ACC112 (cell line): ENCODE data around the gene UGT2B7.
"Not testable (repeated sequence)": the region's sequence is repeated elsewhere in the genome, so short reads cannot be mapped to it uniquely, and the experiment has no call there.

Source experiments
- H2AFZ ChIP-seq: fragments of 200-600 bp; sonication (generic); one replicate; pipeline ENCODE4 v1.6.0; 2017; ENCODE audit warnings: antibody characterized with exemption, low read length; ENCODE audit not compliant: unreplicated experiment
- H3K27ac ChIP-seq: fragments of 200-600 bp; sonication (generic); 2 replicates; pipeline ENCODE4 v1.5.1; 2014; ENCODE audit warnings: low read depth, mild to moderate bottlenecking, antibody characterized with exemption, low read length, moderate library complexity
- H3K27me3 ChIP-seq: fragments of 200-600 bp; sonication (generic); 2 replicates; pipeline ENCODE4 v1.6.1; 2014; ENCODE audit warnings: mild to moderate bottlenecking, antibody characterized with exemption, low read length, moderate library complexity, mixed read lengths; ENCODE audit not compliant: insufficient read depth
- H3K36me3 ChIP-seq: fragments of 200-600 bp; sonication (generic); 2 replicates; pipeline ENCODE4 v1.6.1; 2016; ENCODE audit warnings: mild to moderate bottlenecking, antibody characterized with exemption, low read length, moderate library complexity, mixed read lengths; ENCODE audit not compliant: insufficient read depth
- H3K4me1 ChIP-seq: fragments of 200-600 bp; sonication (generic); one replicate; pipeline ENCODE4 v1.6.1; 2016; ENCODE audit warnings: low read length, mixed read lengths; ENCODE audit not compliant: insufficient read depth, unreplicated experiment, control insufficient read depth
- H3K4me3 ChIP-seq: fragments of 200-600 bp; sonication (generic); 2 replicates; pipeline ENCODE4 v1.5.1; 2014; ENCODE audit warnings: mild to moderate bottlenecking, low read depth, low read length
- H3K79me2 ChIP-seq: fragments of 200-600 bp; sonication (generic); one replicate; pipeline ENCODE4 v1.6.0; 2016; ENCODE audit warnings: low read length; ENCODE audit not compliant: control insufficient read depth, unreplicated experiment, insufficient read depth

The UGT2B7 gene

DNA sequence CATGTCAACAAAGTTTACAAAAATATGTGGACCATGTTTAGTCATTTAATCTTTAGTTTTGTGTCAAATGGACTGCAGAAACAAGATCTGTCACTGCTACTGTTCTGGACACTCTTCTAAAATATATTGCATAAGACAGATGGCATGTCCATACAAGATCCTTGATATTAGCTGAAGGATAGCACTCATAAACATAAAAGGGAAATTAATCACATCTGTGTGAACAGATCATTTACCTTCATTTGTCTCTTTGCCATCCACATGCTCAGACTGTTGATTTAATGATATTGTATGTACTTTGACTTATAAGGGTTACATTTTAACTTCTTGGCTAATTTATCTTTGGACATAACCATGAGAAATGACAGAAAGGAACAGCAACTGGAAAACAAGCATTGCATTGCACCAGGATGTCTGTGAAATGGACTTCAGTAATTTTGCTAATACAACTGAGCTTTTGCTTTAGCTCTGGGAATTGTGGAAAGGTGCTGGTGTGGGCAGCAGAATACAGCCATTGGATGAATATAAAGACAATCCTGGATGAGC lies at the start of gene UGT2B7:
TSS of gene UGT2B7 (plus strand) at position 364 of the 546 bp plus-strand sequence. CDS start at position 411, 47 bp downstream.
- H3K79me2 ChIP-seq = no peaks in the 10 kb centered on the region
- H3K27ac ChIP-seq = peak within 1 kb of the TSS; percentile 75
- H3K4me1 ChIP-seq = peaks cover 41% of the 10 kb centered on the region
- no peaks in the 10 kb centered on the region for H3K36me3 ChIP-seq
- H2AFZ ChIP-seq = peak within 1 kb of the TSS; percentile 20
- H3K4me3 ChIP-seq = peak within 1 kb of the TSS; percentile 43; the same call in 1 of the 2 replicates
- H3K27me3 ChIP-seq = no peaks in the 10 kb centered on the region

DNA sequence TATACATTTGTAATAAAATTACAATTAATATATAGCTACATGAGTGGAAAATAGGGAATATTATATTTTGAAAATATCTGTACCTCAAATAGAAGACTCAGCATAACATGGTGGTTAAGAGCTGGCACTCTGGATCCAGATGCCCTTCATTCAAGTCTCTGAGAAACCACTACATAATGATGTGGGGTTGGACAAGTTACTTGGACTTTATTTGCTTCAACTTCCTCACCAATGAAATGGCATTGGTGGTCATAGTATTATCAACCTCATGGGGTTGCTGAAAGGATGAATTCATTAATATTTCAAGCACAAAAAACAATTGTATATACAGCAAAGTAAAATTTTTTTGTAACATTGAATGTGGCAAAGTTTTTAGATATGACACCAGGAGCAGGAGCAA lies 46.4 kb upstream of the UGT2B7 start:
- H3K27me3 ChIP-seq = no peaks in the 10 kb centered on the region
- H3K27ac ChIP-seq = no peak overlapping the region
- peak overlapping the region; percentile 25 for H2AFZ ChIP-seq
- H3K4me1 ChIP-seq = peaks cover 6% of the 10 kb centered on the region
- no peak overlapping the region for H3K4me3 ChIP-seq
- H3K79me2 ChIP-seq = no peaks in the 10 kb centered on the region
- no peaks in the 10 kb centered on the region for H3K36me3 ChIP-seq

DNA sequence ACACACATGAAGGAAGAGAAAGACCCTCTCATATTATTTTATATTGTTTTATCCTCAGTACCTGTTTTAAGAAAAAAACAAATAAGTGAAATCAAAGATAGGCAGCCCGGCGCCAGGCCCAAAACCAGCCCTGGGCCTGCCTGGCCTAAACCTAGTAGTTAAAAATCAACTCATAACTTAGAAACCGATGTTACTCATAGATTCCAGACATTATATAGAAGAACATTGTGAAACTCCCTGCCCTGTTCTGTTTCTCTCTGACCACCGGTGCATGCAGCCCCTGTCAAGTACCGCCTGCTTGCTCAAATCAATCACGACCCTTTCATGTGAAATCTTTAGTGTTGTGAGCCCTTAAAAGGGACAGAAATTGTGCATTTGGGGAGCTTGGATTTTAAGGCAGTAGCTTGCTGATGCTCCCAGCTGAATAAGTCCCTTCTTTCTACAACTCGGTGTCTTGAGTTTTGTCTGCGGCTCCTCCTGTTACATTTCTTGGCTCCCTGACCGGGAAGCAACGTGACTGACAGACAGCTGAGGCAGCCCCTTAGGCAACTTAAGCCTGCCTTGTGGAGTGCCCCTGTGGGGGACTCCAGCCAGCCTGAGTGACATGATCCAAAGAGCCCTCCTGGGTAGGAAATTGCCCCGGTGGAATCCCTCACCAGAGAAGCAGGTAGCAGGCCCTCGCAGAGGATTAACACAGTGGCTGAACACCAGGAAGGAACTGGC lies 45.3 kb upstream of the UGT2B7 start:
- not testable (repeated sequence) for H3K27me3 ChIP-seq, H3K36me3 ChIP-seq, H3K79me2 ChIP-seq, H3K4me3 ChIP-seq, H3K27ac ChIP-seq
- Histone ChIP-seq H2AFZ (peak overlapping the region; percentile 53), H3K4me1 (peaks cover 13% of the 10 kb centered on the region)

DNA sequence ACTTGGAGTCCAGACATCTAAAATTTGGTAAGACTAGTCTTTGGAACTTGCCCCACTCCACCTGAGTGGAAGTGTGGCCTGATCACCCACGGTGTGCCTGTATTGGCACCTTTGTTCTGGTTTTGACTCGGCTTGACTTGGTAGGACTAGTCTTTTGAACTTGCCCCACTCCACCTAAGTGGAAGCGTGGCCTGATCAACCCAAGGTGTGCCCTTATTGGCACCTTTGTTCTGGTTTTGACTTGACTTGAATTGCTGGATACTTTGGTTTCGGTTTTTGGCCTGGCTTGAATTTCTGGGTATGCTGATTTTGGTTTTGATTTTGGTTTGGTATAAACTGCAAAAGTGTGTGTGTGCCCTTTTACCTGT lies 44.7 kb upstream of the UGT2B7 start:
- H3K79me2 ChIP-seq = no peaks in the 10 kb centered on the region
- no peaks in the 10 kb centered on the region for H3K27me3 ChIP-seq
- H3K4me1 ChIP-seq = peaks cover 13% of the 10 kb centered on the region
- no peak overlapping the region for H3K27ac ChIP-seq
- H2AFZ ChIP-seq = peak overlapping the region; percentile 53
- no peaks in the 10 kb centered on the region for H3K36me3 ChIP-seq
- H3K4me3 ChIP-seq = no peak overlapping the region

DNA sequence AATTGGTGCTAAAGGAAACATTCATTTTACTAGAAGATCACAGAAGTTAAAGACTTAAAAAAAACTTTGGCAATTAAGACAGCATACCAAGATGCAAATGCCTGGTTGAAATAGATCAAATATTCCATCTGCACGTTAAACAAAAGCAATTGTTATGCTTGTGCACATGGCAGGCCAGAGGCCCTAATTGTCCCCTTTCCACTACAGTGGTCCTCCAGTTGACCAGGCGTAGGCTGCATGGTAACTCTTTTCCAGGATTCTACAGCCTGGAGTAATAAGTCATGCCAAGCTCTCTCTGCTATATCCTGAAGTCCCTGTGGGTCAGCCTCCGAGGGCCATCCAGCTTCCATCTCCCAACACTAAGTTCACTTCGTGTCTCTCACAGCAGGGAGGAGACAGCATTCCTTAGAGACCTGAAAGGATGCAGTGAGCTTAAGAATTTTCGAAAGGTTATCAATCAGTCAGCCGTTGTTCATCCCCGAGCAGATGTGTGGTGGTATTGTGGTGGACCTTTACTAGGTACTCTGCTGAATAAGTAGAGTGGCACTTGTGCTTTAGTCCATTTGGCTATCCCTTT lies 42.9 kb upstream of the UGT2B7 start:
- H3K27ac ChIP-seq, H3K4me3 ChIP-seq, H3K79me2 ChIP-seq, H2AFZ ChIP-seq, H3K36me3 ChIP-seq, H3K27me3 ChIP-seq: not testable (repeated sequence)
- peaks cover 25% of the 10 kb centered on the region for H3K4me1 ChIP-seq

DNA sequence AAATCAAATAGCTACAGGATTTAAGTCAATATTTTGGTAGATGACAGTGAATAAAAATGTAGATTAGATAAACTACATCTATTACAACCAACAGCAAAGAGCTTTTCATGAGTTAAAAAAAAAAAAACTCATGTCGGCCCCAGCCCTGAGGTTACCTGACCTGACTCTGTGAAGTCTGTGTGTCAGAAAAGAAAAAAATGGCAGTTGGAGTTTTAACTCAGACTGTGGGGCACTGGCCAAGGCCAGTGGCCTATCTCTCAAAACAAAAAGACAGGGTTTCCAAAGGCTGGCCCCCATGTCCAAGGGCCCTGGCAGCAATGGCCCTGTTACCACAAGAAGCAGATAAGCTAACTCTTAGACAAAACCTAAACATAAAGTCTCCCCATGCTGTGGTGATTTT lies 42.2 kb upstream of the UGT2B7 start:
- H3K27me3 ChIP-seq, H3K79me2 ChIP-seq, H3K4me3 ChIP-seq, H2AFZ ChIP-seq, H3K36me3 ChIP-seq: not testable (repeated sequence)
- H3K4me1 ChIP-seq = peaks cover 25% of the 10 kb centered on the region
- H3K27ac ChIP-seq = peak overlapping the region; percentile 89

DNA sequence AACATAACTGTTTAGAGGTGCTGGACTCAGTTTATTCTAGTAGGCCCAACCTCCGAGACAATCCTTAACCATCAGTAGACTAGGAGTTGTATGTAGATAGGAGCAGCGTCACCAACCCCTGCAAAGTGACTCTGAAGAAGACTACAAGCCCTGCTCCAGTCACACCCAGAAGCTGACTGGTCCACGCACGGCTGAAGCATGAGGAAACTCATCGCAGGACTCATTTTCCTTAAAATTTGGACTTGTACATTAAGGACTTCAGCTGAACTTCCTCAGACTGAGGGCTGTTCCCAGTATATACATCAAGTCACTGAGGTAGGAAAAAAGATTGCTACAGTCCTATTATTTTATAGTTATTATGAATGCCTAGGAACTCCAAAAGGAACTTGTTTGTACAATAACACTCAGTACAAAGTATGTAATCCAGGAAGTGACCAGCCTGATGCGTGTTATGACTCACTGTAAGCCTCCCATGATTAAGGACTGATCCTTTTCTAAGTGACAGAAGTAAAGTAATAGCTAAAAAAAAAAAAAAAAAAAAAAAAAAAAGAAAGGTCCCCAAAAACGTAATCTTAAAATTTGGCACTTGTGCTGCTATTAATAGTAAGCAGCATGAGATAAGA lies 41.6 kb upstream of the UGT2B7 start:
- Histone ChIP-seq H3K27ac (peak overlapping the region; percentile 89), H2AFZ (peak overlapping the region; percentile 53), H3K79me2 (no peaks in the 10 kb centered on the region), H3K36me3 (no peaks in the 10 kb centered on the region), H3K4me3 (no peak overlapping the region), H3K4me1 (peaks cover 25% of the 10 kb centered on the region), H3K27me3 (no peaks in the 10 kb centered on the region)

DNA sequence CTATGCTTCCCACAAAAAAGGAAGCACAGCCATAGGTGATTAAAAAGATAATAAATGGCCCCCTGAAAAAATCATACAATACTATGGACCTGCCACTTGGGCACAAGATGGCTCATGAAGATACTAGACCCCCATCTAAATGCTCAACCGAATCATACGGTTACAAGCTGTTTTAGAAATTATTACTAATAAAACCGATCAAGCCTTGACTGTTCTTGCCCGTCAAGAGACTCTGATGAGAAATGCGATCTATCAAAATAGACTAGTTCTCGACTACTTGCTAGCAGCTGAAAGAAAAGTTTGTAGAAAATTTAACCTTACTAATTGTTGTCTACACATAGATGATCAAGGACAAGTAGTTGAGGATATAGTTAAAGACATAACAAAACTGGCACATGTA lies 40.1 kb upstream of the UGT2B7 start:
- H3K79me2 ChIP-seq = no peaks in the 10 kb centered on the region
- H2AFZ ChIP-seq = no peak overlapping the region
- no peaks in the 10 kb centered on the region for H3K36me3 ChIP-seq
- no peak overlapping the region for H3K4me3 ChIP-seq
- H3K27ac ChIP-seq = no peak overlapping the region
- H3K4me1 ChIP-seq = peaks cover 25% of the 10 kb centered on the region
- no peaks in the 10 kb centered on the region for H3K27me3 ChIP-seq

DNA sequence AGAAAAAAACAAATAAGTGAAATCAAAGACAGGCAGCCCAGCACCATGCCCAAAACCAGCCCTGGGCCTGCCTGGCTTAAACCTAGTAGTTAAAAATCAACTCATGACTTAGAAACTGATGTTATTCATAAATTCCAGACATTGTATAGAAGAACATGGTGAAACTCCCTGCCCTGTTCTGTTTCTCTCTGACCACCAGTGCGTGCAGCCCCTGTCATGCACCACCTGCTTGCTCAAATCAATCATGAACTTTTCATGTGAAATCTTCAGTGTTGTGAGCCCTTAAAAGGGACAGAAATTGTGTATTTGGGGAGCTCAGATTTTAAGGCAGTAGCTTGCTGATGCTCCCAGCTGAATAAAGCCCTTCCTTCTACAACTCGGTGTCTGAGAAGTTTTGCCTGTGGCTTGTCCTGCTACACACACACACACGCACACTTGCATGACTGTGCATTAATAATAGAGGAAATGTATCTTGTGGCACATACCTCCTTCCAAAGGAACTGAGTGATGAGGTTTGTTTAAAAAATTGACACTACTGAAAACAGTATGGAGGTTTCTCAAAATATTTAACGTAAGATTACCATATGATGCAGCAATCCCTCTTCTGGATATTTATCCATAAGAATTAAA lies 39.2 kb upstream of the UGT2B7 start:
- peak overlapping the region; percentile 96 for H2AFZ ChIP-seq
- H3K4me1 ChIP-seq = peaks cover 25% of the 10 kb centered on the region
- no peak overlapping the region for H3K27ac ChIP-seq

DNA sequence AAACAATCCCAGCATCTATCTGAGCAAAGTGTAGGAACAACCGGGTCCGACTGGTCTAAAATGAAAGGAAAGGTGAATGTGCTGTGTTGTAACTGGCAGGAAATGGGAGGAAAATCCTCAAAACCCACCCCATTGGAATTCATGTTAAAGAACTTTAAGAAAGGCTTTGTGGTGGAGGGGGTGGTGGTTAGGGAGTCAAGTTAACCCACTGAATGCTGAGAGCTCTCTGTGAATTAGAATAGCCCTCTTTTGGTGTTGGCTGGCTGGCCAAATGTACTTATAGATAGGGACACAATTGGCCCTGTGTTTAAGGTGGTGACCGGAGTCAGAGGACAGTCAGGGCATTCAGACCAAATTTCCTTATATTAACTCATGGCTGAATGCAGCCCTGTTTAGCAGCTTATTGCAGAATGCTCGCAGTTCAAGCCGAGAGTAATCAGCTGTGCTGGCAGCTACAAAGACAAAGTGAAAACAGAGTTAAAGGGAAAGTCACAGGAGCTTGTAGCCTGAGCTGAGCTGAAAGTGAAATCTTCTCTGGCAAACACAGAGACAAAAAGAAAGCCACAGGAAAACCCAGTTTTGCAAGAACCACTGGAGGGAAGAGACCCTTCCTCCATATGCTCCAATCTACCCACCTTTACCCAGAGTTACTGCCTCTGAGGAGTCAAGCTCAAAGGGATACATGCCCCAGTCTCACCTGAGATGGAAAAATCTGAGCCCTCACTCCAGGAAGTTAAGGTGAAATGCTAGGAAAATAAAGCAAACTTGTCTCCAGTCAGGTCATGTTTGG lies 38.5 kb upstream of the UGT2B7 start:
- no peaks in the 10 kb centered on the region for H3K36me3 ChIP-seq
- H3K4me1 ChIP-seq = peaks cover 25% of the 10 kb centered on the region
- no peak overlapping the region for H3K27ac ChIP-seq
- no peaks in the 10 kb centered on the region for H3K79me2 ChIP-seq
- H3K27me3 ChIP-seq = no peaks in the 10 kb centered on the region
- peak overlapping the region; percentile 56; the same call in 1 of the 2 replicates for H3K4me3 ChIP-seq
- H2AFZ ChIP-seq = peak overlapping the region; percentile 96

More for the DNA sequence above, 39.2 kb upstream of the UGT2B7 start:
- H3K36me3 ChIP-seq = no peaks in the 10 kb centered on the region
- peak overlapping the region; percentile 56; the same call in 1 of the 2 replicates for H3K4me3 ChIP-seq
- H3K79me2 ChIP-seq = no peaks in the 10 kb centered on the region
- H3K27me3 ChIP-seq = no peaks in the 10 kb centered on the region
